GM21367 (cell line): ENCODE results near the gene ATXN1.
A peak's percentile ranks its signal among the peaks of the same experiment; 100 is the strongest.

Source experiments
- ATAC-seq: cut with Tn5 transposase; IDR thresholded peaks from one replicate; pipeline ENCODE4 v1.9.1; 2021; ENCODE audit not compliant: unreplicated experiment

The ATXN1 gene

DNA sequence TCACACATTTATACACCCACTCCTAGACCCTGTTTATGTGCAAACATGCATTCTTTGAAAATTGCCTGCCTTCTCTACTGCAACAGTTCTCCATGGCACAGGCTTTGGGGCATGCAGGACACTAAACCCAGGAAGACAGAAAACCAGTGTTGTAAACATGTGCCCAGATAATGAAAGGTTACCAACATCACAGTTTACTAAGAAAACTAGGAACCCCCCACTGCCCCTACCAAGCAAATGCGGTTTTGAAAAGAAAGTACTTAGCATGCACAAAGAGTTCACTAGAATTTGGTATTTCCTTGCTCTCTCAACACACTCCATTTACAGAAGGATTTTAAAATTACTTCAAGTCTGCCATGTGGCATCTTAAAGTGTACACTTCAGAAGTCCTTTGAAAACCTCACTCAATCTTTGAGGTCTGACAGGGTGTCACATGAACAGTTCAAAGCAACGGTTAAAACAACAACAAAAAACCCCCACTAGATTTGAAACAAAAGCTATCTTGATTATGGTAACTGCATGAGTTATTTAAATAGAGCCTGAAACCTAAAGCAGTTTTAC, 277.9 kb downstream of the ATXN1 start:
- ATAC-seq = no peak

DNA sequence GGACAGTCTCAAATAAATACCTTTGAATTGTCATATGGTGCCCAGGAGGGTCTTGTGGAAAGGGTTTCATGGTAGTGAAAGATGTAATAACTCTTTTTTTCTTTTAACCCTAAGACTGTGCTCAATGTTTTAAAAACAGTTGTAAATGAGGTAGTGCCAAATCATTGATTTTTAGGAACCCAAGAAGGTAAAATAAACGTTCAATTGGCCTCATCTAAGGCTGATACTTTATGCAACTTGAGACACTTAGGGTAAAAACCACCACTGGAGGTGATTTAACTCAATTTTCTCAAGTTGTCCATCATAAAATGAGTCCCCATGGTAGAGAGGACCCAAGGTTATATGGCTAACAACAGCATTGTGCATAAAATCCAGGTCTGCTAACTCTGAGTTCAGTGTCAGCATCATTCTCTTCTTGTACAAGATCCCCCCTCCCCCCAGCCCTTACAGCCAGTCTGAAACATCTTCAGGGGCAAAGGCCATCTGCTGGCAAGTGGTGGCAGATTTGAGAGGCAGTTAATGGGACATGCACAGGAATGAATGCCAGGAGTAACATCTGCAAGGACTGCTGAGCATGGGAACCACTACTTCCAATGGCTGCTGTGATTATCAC, 278.5 kb downstream of the ATXN1 start:
- no peak for ATAC-seq

DNA sequence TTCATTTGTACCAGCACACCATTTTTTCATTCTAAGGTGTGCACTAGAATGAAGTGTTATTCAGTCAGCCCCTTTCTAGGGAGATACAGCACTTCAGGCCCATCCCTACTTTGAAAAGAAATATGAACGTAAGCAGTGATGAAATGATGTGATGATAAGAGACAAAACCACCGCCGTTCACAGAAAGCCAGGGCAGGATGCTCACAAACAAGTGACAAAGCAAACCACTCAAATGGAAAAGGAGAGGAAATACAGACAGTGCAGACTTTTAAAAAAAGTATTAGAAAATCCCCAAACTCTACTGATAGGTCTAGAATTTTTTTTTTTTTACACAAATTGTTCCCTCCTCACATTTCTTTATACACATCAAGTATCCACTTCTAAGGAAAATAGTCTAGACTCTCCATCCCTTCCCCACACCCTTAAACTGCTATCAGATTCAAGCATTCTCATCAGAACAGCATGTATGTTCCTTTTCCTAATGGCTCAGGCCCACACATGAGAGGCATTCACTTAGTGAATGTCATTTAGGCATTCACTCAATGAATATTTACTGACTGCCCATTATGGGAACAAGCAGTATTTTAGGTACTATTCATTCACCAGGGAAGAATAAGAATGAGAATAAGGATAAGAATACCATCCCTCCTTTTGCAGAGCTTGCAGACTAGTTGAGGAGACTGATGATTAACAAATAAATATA, 279.4 kb downstream of the ATXN1 start:
- peak; percentile 28 for ATAC-seq

DNA sequence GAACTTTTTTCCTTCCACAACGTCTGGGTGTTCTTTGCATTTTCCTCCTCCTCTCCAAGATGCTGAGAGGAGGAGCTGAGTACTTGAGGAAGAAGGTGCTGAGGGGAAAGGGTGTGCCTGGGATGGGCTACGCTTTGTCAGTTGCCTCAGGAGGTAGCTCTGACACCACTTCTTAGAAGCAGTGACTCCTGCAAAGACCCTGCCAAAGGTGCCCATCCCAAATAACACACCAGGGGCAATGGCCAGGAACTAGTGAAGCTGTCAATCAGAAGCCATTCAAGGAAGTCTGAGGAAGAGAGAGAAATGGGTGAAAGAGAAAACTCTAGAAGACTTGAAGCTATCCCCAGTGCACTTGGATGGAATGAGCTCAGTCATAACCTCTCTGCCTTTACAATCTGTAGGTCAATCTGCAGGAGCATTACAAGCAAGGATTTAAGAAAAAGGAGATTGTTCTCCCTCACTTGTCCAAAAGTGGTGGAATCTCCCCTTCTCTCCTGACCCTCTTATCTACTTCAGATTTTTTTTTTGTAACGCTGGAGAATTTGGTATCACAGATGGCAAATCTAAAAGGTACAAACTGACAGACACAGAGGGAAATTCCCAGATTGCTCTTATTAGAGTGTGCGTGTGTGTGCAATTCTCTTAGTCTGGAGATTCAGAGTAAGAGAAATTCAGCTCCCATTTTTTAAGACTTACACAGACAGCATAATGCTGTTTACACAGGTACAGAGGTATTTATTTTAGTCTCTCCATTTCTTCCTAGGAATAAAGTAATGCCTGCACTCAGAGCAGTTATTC, 280.3 kb downstream of the ATXN1 start:
- no peak for ATAC-seq

DNA sequence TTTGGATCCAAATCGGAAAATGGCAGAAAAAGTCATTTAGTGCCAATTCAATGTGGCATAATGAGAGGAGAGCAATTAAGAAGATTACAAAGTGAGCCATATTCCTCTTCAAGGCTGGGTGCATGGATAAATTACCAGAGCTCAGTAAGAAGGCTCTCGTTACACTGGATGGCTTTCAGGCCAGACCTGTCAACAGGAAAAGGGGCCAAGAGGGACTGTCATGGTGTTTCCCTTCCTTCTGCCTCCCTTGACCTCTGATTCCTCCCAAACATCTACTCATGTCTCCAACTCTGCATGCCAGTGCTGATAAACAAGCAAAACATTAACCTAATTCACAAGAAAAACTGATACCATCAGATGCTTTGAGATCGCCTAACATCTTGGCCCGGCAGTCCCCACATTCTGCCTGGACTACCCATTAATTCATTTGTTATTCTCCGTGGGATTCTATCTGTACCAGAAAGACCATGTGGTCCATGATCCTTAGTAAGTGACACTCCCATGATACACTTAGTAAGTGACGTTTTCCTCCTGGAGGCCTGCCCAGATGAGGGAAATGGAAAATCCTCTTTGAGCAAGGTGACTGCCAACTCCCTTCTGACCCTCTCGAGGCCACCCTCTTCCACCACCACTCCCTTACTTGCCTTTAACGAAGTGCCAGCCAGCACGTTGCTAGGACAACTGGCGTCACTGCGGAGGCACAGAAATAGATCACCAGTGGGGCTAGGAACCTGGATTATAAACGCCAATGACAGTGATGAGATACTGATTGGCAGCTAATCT, 283.7 kb downstream of the ATXN1 start:
- ATAC-seq = no peak

DNA sequence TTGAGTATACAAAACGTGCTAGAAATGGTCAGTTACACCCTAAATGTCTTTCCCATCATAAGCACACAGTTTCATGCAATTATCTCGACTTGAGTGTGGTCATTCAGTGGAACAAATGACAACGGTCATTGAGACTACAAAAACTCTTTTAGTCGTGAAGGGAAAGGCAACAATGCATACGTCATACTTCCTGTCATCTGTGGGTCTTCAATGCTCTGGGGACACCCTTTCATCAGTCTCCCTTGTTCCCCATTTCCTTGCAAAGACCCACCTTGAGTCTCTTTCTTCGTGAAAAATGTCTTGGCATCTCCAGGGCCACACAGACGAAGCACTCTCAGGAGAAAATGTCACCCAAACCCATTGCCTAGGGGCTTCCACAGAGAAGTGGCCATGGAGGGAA, 284.4 kb downstream of the ATXN1 start:
- no peak for ATAC-seq

DNA sequence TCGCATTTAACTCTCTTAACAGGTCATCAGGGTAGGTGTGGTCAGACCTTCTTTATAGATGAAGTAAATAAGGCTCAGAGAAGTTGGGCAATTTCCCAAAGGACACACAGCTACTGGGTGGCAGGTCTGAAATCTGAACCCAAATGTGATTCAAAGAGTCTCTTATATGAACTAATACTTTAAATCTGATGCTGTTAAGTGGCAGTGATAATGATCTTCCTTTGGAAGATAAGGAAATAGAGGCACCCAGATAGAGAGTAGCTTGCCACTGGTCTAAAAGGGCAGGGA, 285.8 kb downstream of the ATXN1 start:
- ATAC-seq = no peak

DNA sequence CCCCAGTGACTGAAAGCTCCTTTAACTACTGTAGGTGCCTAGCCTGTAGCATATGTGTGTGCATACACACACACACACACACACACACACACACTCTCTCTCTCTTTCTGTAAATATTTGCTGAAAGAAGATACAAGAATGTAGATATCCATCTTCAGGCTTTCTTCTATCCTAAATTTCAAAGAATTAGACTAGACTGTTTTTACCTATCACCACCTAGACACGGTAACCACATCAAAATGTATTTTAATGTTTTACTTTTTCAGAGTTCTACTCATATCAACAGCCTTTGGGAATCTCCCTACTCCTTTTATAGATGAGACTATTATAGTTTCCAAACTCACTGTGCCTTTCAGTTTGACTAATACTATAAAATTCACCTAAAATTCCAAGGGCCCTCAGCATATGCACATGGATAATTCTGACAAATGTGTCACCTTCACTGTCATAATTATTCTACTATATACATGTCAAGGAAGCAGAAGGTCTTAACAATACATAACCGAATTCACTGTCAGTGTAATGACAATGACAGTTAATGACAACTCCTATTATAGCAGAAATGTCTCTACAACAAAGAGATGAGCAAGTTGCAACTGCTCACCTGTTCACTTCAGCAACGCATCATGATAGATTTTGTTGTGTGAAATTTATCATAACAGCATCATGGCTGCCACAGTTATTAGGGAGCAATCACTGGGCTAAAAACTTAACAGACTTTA, 286.3 kb downstream of the ATXN1 start:
- ATAC-seq = no peak

DNA sequence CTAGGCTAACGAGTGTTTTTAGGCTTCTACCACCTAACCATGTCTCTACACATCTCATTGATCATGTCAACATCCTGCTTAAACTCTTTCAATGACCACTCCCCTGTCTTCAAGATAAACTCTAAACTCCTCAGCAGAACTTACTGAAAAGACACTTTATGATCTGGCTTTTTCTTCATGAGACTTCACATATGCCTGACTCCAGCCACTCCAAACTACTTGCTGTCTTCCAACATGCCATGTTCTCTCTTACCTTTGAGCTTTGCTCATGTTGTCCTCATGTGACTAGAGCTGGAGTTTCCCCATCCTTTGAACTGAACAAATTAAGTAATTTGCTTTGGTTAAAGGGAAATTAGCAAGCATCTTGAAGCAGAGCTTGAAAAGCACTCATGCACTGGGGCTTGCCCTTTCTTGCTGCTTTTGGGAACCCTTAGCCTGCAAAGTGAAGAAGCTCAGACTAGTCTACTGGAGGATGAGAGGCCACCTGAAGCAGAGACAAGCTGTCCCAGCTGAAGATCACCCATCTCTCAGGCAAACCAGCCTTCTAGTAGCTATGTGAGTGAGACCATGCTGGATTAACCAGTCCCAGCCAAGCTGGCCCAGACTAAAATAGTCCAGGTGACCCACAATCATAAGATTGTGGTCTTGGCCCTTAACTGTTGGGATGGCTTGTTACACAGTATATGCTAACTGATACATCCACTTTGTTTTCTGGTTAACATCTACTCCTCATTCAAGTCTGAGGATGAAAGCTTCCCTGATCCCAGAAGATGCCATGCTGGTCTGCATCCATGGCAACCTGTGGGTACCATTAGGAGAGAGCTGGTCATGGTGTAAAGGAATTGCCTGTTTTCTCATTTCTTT, 287.1 kb downstream of the ATXN1 start:
- no peak for ATAC-seq

DNA sequence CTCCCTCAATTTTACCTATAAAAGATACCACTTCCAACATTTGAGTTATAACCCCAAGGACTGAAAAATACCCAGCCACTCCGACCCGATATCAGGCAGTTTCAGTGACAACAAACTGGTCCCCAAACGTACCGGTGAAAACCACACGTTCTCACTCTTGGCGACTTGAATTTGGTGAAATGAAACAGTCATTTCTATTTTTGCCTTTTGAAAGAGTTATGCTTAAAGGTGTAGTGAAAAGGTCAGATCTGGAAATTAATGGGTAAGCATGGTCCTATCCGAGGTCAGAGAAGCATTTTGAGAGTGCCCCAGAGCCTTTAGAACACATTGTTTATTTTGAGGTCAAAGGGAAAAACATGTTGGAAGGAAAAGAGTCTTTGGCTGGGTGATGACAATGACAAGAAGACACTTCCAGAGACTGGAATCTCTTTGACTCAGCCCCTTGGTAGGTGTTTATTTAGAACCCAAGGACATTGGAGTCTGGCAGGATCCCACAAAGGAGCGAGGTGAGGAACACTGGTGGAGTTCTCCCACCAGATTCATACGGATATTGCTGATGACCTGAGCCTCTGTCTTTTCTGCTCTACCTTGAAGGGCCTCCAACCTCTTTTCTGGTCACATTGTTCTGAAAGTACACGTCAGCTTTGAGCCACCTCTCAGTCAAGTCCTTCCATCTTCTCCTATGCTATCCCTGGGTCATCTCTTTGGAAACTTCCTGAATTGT, 287.9 kb downstream of the ATXN1 start:
- peak; percentile 36 for ATAC-seq

DNA sequence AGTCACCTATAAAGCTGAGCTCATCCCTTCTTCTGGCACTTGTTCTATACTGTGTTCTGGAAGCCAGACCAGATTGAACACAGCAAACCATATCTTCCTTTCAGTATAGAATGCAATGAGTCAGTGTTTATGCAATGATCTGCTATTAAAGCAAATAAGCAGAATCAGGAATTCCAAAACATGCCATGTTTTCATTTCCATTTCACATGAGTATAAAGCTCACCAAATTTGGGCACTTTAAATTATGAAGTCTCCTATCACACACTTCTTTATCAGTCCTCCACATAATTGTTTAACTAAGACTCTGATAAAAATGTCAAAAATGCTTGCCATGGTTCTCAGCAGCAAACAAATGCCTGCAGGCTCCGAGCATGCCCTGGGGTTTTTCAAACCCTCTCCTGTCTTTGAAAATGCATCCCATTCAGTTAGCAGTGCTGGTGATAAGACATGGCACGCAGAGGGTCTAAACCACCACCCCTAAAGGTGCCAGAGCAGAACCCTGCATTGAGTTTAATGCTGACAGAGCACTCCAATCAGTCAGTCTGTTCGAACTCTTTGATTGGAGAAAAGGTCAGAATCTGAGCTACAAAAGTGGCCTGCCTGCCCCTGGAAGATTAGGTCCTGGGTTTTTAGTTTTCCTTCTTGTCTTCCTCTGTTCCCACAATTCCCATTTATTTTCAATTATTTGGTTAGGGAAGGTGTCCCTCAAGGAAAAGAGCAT, 288.8 kb downstream of the ATXN1 start:
- ATAC-seq = no peak

DNA sequence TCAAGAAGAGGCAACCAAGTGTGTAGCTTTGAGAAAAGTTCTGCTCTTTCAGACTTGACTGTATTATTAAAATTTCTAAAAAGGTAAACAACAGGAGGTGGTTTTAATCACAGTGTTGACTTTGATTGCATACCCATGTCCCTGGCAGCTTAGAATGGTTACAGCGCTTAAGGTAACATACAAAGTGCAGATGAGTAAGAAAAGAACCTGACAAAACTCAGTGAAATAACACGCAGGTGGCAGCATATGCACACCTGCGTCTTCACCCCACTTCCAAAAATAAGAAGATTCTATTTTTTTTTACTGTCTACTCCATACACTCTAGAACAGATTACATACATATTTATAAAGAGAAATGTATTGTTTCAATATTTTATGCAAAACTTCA, 289.4 kb downstream of the ATXN1 start:
- ATAC-seq = no peak

DNA sequence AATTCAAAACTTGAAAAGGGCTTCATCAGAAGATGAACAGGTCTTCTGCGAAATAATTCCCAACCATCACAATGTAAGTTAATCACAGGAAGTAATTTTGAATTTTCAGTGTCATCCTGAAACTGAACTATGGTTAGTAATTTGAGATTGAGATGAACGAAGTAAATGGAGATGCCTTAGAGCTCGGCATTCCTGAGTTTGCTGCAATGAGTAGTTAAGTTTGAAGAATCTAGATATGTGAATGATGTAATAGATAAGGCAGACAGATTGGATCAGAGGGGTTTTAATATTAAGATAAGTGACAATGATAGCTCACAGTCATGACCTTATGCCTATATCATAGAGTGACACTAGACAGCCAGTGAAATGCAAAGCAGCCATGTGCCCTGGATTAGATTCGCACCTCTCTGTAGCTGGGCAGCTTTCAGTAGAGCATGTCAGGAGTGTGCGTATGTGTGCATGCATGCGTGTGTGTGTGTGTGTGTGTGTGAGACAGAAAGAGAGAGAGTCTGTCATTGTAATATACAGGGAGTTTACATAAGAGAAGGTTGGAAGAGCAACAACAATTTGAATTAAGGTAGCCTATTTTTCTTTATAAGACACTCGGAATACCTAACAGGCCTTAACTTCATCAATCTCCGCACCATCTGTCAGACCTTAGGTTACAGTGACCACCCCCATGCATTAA, 289.9 kb downstream of the ATXN1 start:
- ATAC-seq = peak; percentile 57

DNA sequence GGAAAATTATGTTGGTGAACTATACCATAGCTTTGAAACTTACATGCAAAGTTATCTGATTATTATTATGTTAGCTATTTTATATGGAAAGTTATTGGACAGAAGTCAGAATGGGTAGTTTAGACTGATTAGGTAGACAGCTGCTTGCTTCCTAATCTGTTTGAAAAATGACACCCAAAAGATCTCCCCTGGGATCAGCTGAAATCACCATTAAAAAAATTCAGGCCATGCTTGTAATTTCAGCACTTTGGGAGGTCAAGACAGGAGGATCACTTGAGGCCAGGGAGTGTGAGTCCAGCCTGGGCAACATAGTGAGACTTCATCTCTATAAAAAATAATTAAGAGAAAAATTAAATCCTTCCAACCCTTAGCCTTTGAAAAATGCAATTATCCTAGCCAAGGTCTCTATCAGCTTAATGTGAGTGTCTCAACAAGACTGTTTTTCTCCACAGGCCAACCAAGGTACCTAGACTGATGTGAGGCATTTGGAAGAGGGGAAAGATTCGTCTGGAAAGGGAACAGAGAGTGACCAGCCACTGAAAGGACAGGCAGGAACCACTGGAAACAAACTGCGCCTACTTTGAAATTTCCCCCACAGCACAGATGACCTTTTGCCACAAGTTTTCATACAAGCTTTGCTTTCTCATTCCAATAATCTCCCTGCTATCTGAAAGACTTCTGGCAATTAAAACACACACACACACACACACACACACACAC, 290.6 kb downstream of the ATXN1 start:
- ATAC-seq = no peak

DNA sequence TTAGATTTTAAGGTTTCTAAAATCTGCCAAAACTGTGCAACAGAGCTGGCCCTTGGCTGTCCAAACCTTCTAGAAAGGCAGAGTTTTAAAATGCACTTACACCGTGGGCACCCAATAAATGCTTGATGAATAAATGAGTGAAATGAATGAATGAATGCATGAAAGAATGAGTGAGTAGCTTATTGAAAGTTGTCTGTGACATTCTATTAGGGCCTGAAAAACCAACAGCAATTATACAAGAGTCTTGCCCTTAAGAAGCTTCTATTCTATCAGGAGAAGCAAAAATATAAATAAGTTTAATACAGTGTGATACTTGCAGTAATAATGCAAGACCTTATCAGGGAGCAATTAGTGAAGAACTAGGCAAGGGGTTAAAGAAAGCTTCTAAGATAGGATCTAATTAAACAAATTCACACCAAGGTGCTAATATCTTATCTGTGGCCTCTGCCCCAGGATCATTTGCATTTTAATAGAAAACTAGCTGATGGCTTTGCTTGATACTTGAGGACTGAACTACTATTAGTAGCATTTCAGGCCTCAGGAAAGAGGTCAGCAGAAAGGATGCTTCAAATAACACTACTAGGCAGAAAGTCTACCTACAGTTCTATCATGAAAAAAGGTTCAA, 292.2 kb downstream of the ATXN1 start:
- ATAC-seq = no peak

DNA sequence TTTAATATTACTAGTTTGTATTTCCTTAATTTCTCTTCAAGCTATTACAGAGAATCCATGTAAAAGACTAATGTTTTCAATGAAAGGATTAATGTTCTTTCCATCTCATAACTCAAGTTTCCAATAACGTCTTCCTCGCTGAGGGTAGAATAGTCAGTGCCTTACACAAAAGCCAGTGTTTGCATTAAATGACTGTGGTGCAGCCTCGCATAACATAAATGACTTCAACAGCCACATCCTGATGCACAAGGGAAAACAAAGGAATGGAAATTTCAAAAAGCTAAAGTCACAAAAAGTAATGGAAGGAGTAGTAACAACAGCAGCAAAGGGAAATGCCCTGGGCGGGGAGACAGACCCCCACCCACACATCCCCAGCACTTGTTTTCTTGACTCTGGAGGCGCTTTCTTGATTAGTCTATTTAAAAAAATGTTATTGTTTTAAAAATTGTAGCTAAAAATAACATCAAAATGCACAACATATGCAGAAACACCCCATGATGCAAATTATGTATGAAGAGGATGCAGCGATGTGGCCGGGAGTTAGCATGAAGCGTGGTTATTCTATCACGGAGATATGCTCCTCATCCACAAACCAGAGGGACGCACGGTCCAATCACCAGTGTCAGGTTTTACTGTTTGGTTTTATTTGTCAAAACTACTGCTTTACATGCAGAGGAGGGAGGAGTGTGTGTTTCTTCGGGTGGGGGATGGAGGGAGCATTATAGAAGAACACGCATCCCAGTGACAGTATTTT, 294.3 kb downstream of the ATXN1 start:
- ATAC-seq = no peak
